GM23338 (cell line): ENCODE results near the gene HLA-F. TPM values are rescaled to one million over a fixed set of nuclear protein-coding genes. Genes with fewer than 3 reads are reported as not detected.

Source experiments
- ATAC-seq: fragments of 200-7000 bp; cut with Tn5 transposase; 3 replicates; pipeline ENCODE4 v1.9.1; 2020
- DNase-seq: peaks from one replicate; pipeline ENCODE4 v3.0.0-alpha.2; 2015; ENCODE audit warnings: low spot score
- H2AFZ ChIP-seq: fragments of 200-600 bp; sonication (generic); 2 replicates; pipeline ENCODE4 v1.8.0; 2016; ENCODE audit warnings: antibody characterized with exemption, mild to moderate bottlenecking, moderate library complexity
- H3F3A ChIP-seq: fragments of 200-600 bp; sonication (generic); replicated peaks from 2 replicates; pipeline ENCODE4 v1.8.0; 2017; ENCODE audit warnings: antibody characterized with exemption, mixed run types, low read depth
- H3K27ac ChIP-seq: fragments of 200-600 bp; sonication (generic); 2 replicates; pipeline ENCODE4 v1.6.1; 2016; ENCODE audit warnings: low read depth
- H3K27me3 ChIP-seq: fragments of 200-600 bp; sonication (generic); 2 replicates; pipeline ENCODE4 v1.8.0; 2016; ENCODE audit warnings: mild to moderate bottlenecking, mixed run types, moderate library complexity; ENCODE audit not compliant: insufficient read depth
- H3K36me3 ChIP-seq: fragments of 200-600 bp; sonication (generic); 2 replicates; pipeline ENCODE4 v1.8.0; 2016; ENCODE audit warnings: mild to moderate bottlenecking; ENCODE audit not compliant: insufficient read depth
- H3K4me1 ChIP-seq: fragments of 200-600 bp; sonication (generic); 2 replicates; pipeline ENCODE4 v1.8.0; 2016; ENCODE audit warnings: mild to moderate bottlenecking, moderate library complexity; ENCODE audit not compliant: insufficient read depth
- H3K4me2 ChIP-seq: fragments of 200-600 bp; sonication (generic); 2 replicates; pipeline ENCODE4 v1.7.1; 2017; ENCODE audit warnings: mixed run types
- H3K4me3 ChIP-seq: fragments of 200-600 bp; sonication (generic); 2 replicates; pipeline ENCODE4 v1.6.1; 2016; ENCODE audit warnings: mixed run types
- H3K79me2 ChIP-seq: fragments of 200-600 bp; sonication (generic); replicated peaks from 2 replicates; pipeline ENCODE4 v1.8.0; 2017; ENCODE audit warnings: mild to moderate bottlenecking; ENCODE audit not compliant: insufficient read depth
- H3K9me2 ChIP-seq: fragments of 200-600 bp; sonication (generic); 2 replicates; pipeline ENCODE4 v1.8.0; 2017; ENCODE audit not compliant: insufficient read depth
- H4K20me1 ChIP-seq: fragments of 200-600 bp; sonication (generic); replicated peaks from 2 replicates; pipeline ENCODE4 v1.8.0; 2017; ENCODE audit warnings: mild to moderate bottlenecking; ENCODE audit not compliant: insufficient read depth
- H3K27ac Mint-ChIP-seq: 2 replicates; pipeline ENCODE4 v1.8.0; 2020; ENCODE audit warnings: inconsistent platforms, mild to moderate bottlenecking, moderate library complexity, mixed read lengths
- H3K27me3 Mint-ChIP-seq: 3 replicates; pipeline ENCODE4 v1.8.0; 2022; ENCODE audit warnings: low read depth, mild to moderate bottlenecking, moderate library complexity, mixed read lengths, inconsistent platforms; ENCODE audit not compliant: insufficient read depth, poor library complexity
- H3K36me3 Mint-ChIP-seq: 3 replicates; pipeline ENCODE4 v1.8.0; 2021; ENCODE audit warnings: low read depth, mild to moderate bottlenecking, inconsistent platforms, moderate library complexity, mixed read lengths
- H3K4me1 Mint-ChIP-seq: 3 replicates; pipeline ENCODE4 v1.8.0; 2020; ENCODE audit warnings: mild to moderate bottlenecking, inconsistent platforms, mixed read lengths
- H3K4me3 Mint-ChIP-seq: 3 replicates; pipeline ENCODE4 v1.8.0; 2021; ENCODE audit warnings: moderate library complexity, mild to moderate bottlenecking, inconsistent platforms, mixed read lengths
- H3K9me3 Mint-ChIP-seq: 3 replicates; pipeline ENCODE4 v1.8.0; 2020; ENCODE audit warnings: moderate library complexity, mild to moderate bottlenecking, inconsistent platforms, mixed read lengths
- CREB1 ChIP-seq: fragments of 250-450 bp; sonication (Bioruptor Pico); IDR thresholded peaks from 2 replicates; pipeline ENCODE4 v1.5.0; 2020; ENCODE audit warnings: low read depth, mild to moderate bottlenecking, moderate library complexity
- EZH2 ChIP-seq: fragments of 200-600 bp; sonication (generic); IDR thresholded peaks from one replicate; pipeline ENCODE4 v1.8.0; 2017; ENCODE audit warnings: antibody characterized with exemption, mild to moderate bottlenecking, low read depth; ENCODE audit not compliant: unreplicated experiment
- JUNB ChIP-seq: IDR thresholded peaks from one replicate; pipeline ENCODE4 v1.6.1; 2016; ENCODE audit warnings: antibody characterized with exemption; ENCODE audit not compliant: unreplicated experiment
- NANOG ChIP-seq: IDR thresholded peaks from 2 replicates; pipeline ENCODE4 v1.6.1; 2016; ENCODE audit warnings: antibody characterized with exemption, borderline replicate concordance
- POLR2AphosphoS5 ChIP-seq: IDR thresholded peaks from 2 replicates; pipeline ENCODE4 v1.6.1; 2016; ENCODE audit warnings: antibody characterized with exemption, low read depth
- STAT1 ChIP-seq: IDR thresholded peaks from one replicate; pipeline ENCODE4 v1.6.1; 2016; ENCODE audit warnings: antibody characterized with exemption; ENCODE audit not compliant: unreplicated experiment
- ZNF114 ChIP-seq: fragments of 250-450 bp; sonication (Bioruptor Pico); IDR thresholded peaks from 2 replicates; pipeline ENCODE4 v1.5.0; 2020; ENCODE audit warnings: mild to moderate bottlenecking, moderate library complexity
- ZNF331 ChIP-seq: fragments of 250-450 bp; sonication (Bioruptor Pico); IDR thresholded peaks from 2 replicates; pipeline ENCODE4 v1.5.0; 2020; ENCODE audit warnings: low read depth, mild to moderate bottlenecking, moderate library complexity
- polyA plus RNA-seq: library from polyadenylated mRNA; unstranded; fragments of >200 nt; fragmentation: Nextera tagmentation; extraction: Ambion mirVana; gene quantifications from 2 replicates; pipeline ENCODE4 v1.2.1, GENCODE V29; 2016
- total RNA-seq: library from RNA; depleted of rRNA; stranded (reverse); fragments of >200 nt; shearing (Covaris generic); gene quantifications from 2 replicates; pipeline ENCODE4 v1.2.3, GENCODE V29; 2014
- TF ChIP-seq, protein P1 (sequence below): IDR thresholded peaks from one replicate; pipeline ENCODE4 v1.6.1; 2018; ENCODE audit warnings: antibody characterized with exemption; ENCODE audit not compliant: unreplicated experiment
- TF ChIP-seq, protein P2 (sequence below): fragments of 250-450 bp; sonication (Bioruptor Pico); IDR thresholded peaks from 2 replicates; pipeline ENCODE4 v1.5.0; 2020; ENCODE audit warnings: mild to moderate bottlenecking, moderate library complexity
- TF ChIP-seq, protein P3 (sequence below), 2 experiments: fragments of 200-600 bp in 1 of 2; sonication (generic) in 1 of 2; conservative IDR thresholded peaks; 2 replicates each; pipeline versions ENCODE4 v1.5.1 to v1.6.1; 2016 to 2017; ENCODE audit warnings: antibody characterized with exemption in 2 of 2, low read depth in 2 of 2, mild to moderate bottlenecking in 2 of 2, moderate library complexity in 1 of 2

Gene HLA-F
- total and polyA plus RNA-seq, 2 experiments from 2014 or later: 4.4 to 10.4 TPM

DNA sequence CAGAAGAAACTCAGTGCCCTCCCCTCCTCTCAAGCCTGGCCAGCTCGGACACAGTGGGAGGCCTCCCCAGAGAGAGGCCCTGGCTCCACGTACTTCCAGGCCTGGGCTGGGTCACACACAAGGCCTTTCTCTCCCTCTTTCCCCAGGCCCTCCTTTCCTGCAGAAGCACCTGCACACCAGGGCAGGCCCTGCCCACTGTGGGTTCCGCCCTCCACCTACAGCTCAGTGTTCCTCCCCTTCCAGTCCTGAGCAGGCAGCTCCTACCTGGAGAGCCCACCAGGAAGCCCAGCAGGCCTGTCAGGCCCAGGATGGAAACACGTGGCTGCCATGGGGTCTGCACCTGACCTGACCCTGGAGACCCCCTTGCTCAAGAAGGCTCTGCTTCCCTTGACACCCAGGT lies 18.9 kb downstream of the HLA-F start:
- H3K36me3 ChIP-seq: no peaks in the 10 kb centered on the region
- TF ChIP-seq POLR2AphosphoS5: no peak
- no peak for TF ChIP-seq EZH2
- TF ChIP-seq, protein P1, sequence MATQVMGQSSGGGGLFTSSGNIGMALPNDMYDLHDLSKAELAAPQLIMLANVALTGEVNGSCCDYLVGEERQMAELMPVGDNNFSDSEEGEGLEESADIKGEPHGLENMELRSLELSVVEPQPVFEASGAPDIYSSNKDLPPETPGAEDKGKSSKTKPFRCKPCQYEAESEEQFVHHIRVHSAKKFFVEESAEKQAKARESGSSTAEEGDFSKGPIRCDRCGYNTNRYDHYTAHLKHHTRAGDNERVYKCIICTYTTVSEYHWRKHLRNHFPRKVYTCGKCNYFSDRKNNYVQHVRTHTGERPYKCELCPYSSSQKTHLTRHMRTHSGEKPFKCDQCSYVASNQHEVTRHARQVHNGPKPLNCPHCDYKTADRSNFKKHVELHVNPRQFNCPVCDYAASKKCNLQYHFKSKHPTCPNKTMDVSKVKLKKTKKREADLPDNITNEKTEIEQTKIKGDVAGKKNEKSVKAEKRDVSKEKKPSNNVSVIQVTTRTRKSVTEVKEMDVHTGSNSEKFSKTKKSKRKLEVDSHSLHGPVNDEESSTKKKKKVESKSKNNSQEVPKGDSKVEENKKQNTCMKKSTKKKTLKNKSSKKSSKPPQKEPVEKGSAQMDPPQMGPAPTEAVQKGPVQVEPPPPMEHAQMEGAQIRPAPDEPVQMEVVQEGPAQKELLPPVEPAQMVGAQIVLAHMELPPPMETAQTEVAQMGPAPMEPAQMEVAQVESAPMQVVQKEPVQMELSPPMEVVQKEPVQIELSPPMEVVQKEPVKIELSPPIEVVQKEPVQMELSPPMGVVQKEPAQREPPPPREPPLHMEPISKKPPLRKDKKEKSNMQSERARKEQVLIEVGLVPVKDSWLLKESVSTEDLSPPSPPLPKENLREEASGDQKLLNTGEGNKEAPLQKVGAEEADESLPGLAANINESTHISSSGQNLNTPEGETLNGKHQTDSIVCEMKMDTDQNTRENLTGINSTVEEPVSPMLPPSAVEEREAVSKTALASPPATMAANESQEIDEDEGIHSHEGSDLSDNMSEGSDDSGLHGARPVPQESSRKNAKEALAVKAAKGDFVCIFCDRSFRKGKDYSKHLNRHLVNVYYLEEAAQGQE: no peak
- no peak for TF ChIP-seq JUNB
- TF ChIP-seq STAT1: no peak
- no peak for TF ChIP-seq ZNF331 (CRISPR knock-in tag)
- no peaks in the 10 kb centered on the region for H3K4me1 ChIP-seq
- Mint-ChIP-seq H3K9me3 (peaks cover 5% of the 10 kb centered on the region; the same call in 1 of the 3 replicates), H3K27ac (no peak overlapping the region), H3K4me3 (no peak overlapping the region), H3K27me3 (peaks cover 7% of the 10 kb centered on the region), H3K4me1 (no peaks in the 10 kb centered on the region; the same call in 1 of the 3 replicates), H3K36me3 (peaks cover 9% of the 10 kb centered on the region; the same call in 2 of the 3 replicates)
- no peaks in the 10 kb centered on the region for H4K20me1 ChIP-seq
- ATAC-seq: no peak; the same call in 2 of the 3 replicates
- no peak overlapping the region for H3K27ac ChIP-seq
- H2AFZ ChIP-seq: no peak overlapping the region
- no peaks in the 10 kb centered on the region for H3K79me2 ChIP-seq
- H3K27me3 ChIP-seq: peaks cover 10% of the 10 kb centered on the region
- no peaks in the 10 kb centered on the region for H3F3A ChIP-seq
- no peak overlapping the region for H3K4me2 ChIP-seq
- DNase-seq: no peak
- H3K9me2 ChIP-seq: 0 out of 2 replicates have a peak, but pooled peaks cover 4% of the 10 kb centered on the region
- H3K4me3 ChIP-seq: no peak overlapping the region

DNA sequence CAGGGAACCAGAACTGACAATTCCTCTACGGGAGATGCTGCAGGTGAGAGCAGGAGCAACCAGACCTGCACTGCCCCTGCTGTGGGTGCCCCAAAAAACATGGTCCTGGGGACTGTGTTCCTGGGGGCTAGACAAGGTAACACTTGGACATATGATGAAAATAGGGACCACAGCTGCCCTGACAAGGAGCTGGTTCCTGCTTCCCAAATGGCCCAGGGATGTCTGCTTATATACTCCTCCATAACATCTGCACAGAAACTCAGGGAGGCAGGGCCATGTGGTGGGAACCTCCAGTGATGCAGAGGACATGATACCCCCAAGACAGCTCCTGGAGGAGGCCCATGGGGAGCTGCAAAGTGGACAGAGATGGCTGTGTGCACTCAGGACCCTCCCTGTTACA lies 19.8 kb downstream of the HLA-F start:
- Histone ChIP-seq H3K4me2 (no peak overlapping the region), H3K27ac (no peak overlapping the region), H2AFZ (no peak overlapping the region), H4K20me1 (no peaks in the 10 kb centered on the region), H3K9me2 (0 out of 2 replicates have a peak, but pooled peaks cover 4% of the 10 kb centered on the region), H3F3A (no peaks in the 10 kb centered on the region; the same call in 1 of the 2 replicates), H3K4me3 (no peak overlapping the region), H3K79me2 (no peaks in the 10 kb centered on the region), H3K36me3 (no peaks in the 10 kb centered on the region), H3K4me1 (0 out of 2 replicates have a peak, but pooled peaks cover 6% of the 10 kb centered on the region), H3K27me3 (peaks cover 19% of the 10 kb centered on the region)
- DNase-seq: no peak
- H3K4me3 Mint-ChIP-seq: no peak overlapping the region
- H3K4me1 Mint-ChIP-seq: peaks cover 3% of the 10 kb centered on the region
- peaks cover 15% of the 10 kb centered on the region for H3K27me3 Mint-ChIP-seq
- ATAC-seq: no peak
- peaks cover 5% of the 10 kb centered on the region; the same call in 1 of the 3 replicates for H3K9me3 Mint-ChIP-seq
- H3K36me3 Mint-ChIP-seq: peaks cover 9% of the 10 kb centered on the region; the same call in 2 of the 3 replicates
- no peak overlapping the region for H3K27ac Mint-ChIP-seq
- TF ChIP-seq POLR2AphosphoS5 (no peak), NANOG (no peak), ZNF331 (CRISPR knock-in tag) (no peak), STAT1 (no peak), ZNF114 (CRISPR knock-in tag) (no peak), CREB1 (no peak)
- TF ChIP-seq, protein P2, sequence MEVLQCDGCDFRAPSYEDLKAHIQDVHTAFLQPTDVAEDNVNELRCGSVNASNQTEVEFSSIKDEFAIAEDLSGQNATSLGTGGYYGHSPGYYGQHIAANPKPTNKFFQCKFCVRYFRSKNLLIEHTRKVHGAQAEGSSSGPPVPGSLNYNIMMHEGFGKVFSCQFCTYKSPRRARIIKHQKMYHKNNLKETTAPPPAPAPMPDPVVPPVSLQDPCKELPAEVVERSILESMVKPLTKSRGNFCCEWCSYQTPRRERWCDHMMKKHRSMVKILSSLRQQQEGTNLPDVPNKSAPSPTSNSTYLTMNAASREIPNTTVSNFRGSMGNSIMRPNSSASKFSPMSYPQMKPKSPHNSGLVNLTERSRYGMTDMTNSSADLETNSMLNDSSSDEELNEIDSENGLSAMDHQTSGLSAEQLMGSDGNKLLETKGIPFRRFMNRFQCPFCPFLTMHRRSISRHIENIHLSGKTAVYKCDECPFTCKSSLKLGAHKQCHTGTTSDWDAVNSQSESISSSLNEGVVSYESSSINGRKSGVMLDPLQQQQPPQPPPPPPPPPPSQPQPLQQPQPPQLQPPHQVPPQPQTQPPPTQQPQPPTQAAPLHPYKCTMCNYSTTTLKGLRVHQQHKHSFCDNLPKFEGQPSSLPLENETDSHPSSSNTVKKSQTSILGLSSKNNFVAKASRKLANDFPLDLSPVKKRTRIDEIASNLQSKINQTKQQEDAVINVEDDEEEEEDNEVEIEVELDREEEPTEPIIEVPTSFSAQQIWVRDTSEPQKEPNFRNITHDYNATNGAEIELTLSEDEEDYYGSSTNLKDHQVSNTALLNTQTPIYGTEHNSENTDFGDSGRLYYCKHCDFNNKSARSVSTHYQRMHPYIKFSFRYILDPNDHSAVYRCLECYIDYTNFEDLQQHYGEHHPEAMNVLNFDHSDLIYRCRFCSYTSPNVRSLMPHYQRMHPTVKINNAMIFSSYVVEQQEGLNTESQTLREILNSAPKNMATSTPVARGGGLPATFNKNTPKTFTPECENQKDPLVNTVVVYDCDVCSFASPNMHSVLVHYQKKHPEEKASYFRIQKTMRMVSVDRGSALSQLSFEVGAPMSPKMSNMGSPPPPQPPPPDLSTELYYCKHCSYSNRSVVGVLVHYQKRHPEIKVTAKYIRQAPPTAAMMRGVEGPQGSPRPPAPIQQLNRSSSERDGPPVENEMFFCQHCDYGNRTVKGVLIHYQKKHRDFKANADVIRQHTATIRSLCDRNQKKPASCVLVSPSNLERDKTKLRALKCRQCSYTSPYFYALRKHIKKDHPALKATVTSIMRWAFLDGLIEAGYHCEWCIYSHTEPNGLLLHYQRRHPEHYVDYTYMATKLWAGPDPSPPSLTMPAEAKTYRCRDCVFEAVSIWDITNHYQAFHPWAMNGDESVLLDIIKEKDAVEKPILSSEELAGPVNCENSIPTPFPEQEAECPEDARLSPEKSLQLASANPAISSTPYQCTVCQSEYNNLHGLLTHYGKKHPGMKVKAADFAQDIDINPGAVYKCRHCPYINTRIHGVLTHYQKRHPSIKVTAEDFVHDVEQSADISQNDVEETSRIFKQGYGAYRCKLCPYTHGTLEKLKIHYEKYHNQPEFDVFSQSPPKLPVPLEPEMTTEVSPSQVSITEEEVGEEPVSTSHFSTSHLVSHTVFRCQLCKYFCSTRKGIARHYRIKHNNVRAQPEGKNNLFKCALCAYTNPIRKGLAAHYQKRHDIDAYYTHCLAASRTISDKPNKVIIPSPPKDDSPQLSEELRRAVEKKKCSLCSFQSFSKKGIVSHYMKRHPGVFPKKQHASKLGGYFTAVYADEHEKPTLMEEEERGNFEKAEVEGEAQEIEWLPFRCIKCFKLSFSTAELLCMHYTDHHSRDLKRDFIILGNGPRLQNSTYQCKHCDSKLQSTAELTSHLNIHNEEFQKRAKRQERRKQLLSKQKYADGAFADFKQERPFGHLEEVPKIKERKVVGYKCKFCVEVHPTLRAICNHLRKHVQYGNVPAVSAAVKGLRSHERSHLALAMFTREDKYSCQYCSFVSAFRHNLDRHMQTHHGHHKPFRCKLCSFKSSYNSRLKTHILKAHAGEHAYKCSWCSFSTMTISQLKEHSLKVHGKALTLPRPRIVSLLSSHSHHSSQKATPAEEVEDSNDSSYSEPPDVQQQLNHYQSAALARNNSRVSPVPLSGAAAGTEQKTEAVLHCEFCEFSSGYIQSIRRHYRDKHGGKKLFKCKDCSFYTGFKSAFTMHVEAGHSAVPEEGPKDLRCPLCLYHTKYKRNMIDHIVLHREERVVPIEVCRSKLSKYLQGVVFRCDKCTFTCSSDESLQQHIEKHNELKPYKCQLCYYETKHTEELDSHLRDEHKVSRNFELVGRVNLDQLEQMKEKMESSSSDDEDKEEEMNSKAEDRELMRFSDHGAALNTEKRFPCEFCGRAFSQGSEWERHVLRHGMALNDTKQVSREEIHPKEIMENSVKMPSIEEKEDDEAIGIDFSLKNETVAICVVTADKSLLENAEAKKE (CRISPR knock-in tag): no peak
- TF ChIP-seq, protein P3, sequence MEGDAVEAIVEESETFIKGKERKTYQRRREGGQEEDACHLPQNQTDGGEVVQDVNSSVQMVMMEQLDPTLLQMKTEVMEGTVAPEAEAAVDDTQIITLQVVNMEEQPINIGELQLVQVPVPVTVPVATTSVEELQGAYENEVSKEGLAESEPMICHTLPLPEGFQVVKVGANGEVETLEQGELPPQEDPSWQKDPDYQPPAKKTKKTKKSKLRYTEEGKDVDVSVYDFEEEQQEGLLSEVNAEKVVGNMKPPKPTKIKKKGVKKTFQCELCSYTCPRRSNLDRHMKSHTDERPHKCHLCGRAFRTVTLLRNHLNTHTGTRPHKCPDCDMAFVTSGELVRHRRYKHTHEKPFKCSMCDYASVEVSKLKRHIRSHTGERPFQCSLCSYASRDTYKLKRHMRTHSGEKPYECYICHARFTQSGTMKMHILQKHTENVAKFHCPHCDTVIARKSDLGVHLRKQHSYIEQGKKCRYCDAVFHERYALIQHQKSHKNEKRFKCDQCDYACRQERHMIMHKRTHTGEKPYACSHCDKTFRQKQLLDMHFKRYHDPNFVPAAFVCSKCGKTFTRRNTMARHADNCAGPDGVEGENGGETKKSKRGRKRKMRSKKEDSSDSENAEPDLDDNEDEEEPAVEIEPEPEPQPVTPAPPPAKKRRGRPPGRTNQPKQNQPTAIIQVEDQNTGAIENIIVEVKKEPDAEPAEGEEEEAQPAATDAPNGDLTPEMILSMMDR (conservative IDR thresholded peaks at IDR 0.05; ENCODE audit: low read depth in 2 of 2): no peak
